OCI-LY1 (cell line): ENCODE measurements around the gene CENPC.
"Not testable (repeated sequence)": the region's sequence is repeated elsewhere in the genome, so short reads cannot be mapped to it uniquely, and the experiment has no call there.

Experiments
- H2AFZ ChIP-seq: fragments of 200-600 bp; sonication (generic), shearing (Covaris generic); 2 replicates; pipeline ENCODE4 v1.6.0; 2014; ENCODE audit warnings: antibody characterized with exemption, mild to moderate bottlenecking, low read length
- H3F3A ChIP-seq: fragments of 200-600 bp; sonication (generic), shearing (Covaris generic); 2 replicates; pipeline ENCODE4 v1.6.0; 2014; ENCODE audit warnings: mild to moderate bottlenecking, antibody characterized with exemption, low read length, moderate library complexity; ENCODE audit not compliant: insufficient read depth
- H3K27ac ChIP-seq: fragments of 200-600 bp; sonication (generic); 2 replicates; pipeline ENCODE4 v1.5.1; 2014; ENCODE audit warnings: low read length, mixed run types, mild to moderate bottlenecking, low read depth; ENCODE audit not compliant: poor library complexity, severe bottlenecking
- H3K27me3 ChIP-seq: fragments of 200-600 bp; sonication (generic); 2 replicates; pipeline ENCODE4 v1.6.0; 2014; ENCODE audit warnings: antibody characterized with exemption, mild to moderate bottlenecking, low read length, moderate library complexity; ENCODE audit not compliant: insufficient read depth
- H3K36me3 ChIP-seq: fragments of 200-600 bp; sonication (generic); 2 replicates; pipeline ENCODE4 v1.6.1; 2014; ENCODE audit warnings: mild to moderate bottlenecking, antibody characterized with exemption, low read length, moderate library complexity, mixed read lengths; ENCODE audit not compliant: insufficient read depth
- H3K4me1 ChIP-seq: fragments of 200-600 bp; sonication (generic); 2 replicates; pipeline ENCODE4 v1.5.1; 2014; ENCODE audit warnings: mild to moderate bottlenecking, low read length, moderate library complexity; ENCODE audit not compliant: insufficient read depth, severe bottlenecking
- H3K4me2 ChIP-seq: fragments of 200-600 bp; sonication (generic), shearing (Covaris generic); 2 replicates; pipeline ENCODE4 v1.6.1; 2014; ENCODE audit warnings: low read length
- H3K4me3 ChIP-seq: fragments of 200-600 bp; sonication (generic); 2 replicates; pipeline ENCODE4 v1.5.1; 2014; ENCODE audit warnings: low read length, low read depth, mild to moderate bottlenecking, mixed read lengths; ENCODE audit not compliant: poor library complexity, severe bottlenecking
- H3K79me2 ChIP-seq: fragments of 200-600 bp; shearing (Covaris generic); 2 replicates; pipeline ENCODE4 v1.6.1; 2016; ENCODE audit warnings: mixed run types, low read length, mixed read lengths; ENCODE audit not compliant: insufficient read depth
- H3K9ac ChIP-seq: fragments of 200-600 bp; sonication (generic), shearing (Covaris generic); 2 replicates; pipeline ENCODE4 v1.6.1; 2014; ENCODE audit warnings: mild to moderate bottlenecking, low read length, mixed read lengths
- H3K9me2 ChIP-seq: fragments of 200-600 bp; sonication (generic), shearing (Covaris generic); 2 replicates; pipeline ENCODE4 v1.6.1; 2014; ENCODE audit warnings: low read depth, mild to moderate bottlenecking, low read length, mixed read lengths
- H3K9me3 ChIP-seq: fragments of 200-600 bp; shearing (Covaris generic); 2 replicates; pipeline ENCODE4 v1.6.1; 2014; ENCODE audit warnings: low read length, mixed read lengths
- H4K20me1 ChIP-seq: fragments of 200-600 bp; sonication (generic), shearing (Covaris generic); 2 replicates; pipeline ENCODE4 v1.6.0; 2016; ENCODE audit warnings: mild to moderate bottlenecking, low read length; ENCODE audit not compliant: insufficient read depth
- CTCF ChIP-seq: fragments of 200-600 bp; sonication (generic), shearing (Covaris generic); IDR thresholded peaks from 2 replicates; pipeline ENCODE4 v1.5.1; 2017; ENCODE audit warnings: mild to moderate bottlenecking, antibody characterized with exemption, low read length, moderate library complexity, mixed read lengths
- EZH2 ChIP-seq: fragments of 200-600 bp; sonication (generic), shearing (Covaris generic); IDR thresholded peaks from 2 replicates; pipeline ENCODE4 v1.8.0; 2017; ENCODE audit warnings: borderline replicate concordance, mixed run types, mild to moderate bottlenecking, antibody characterized with exemption, low read length, moderate library complexity, mixed read lengths

CENPC gene

GRCh38 chr4:67447873-67448272 lies 97.4 kb downstream of the CENPC start:
- no peaks in the 10 kb centered on the region for H3K27me3 ChIP-seq
- H3K4me2 ChIP-seq, result no peak overlapping the region
- no peak overlapping the region for H3K27ac ChIP-seq
- no peak overlapping the region for H3K9ac ChIP-seq
- H3K9me3 ChIP-seq, result 0 out of 2 replicates have a peak, but pooled peaks cover 3% of the 10 kb centered on the region
- TF ChIP-seq CTCF (no peak), EZH2 (no peak)
- H3K36me3 ChIP-seq, result peaks cover 9% of the 10 kb centered on the region; the same call in 1 of the 2 replicates
- no peaks in the 10 kb centered on the region for H3F3A ChIP-seq
- no peaks in the 10 kb centered on the region for H3K79me2 ChIP-seq
- no peaks in the 10 kb centered on the region for H3K9me2 ChIP-seq
- no peak overlapping the region for H2AFZ ChIP-seq
- no peak overlapping the region for H3K4me3 ChIP-seq
- H3K4me1 ChIP-seq, result no peaks in the 10 kb centered on the region
- no peaks in the 10 kb centered on the region for H4K20me1 ChIP-seq

GRCh38 chr4:67446811-67447210 lies 98.5 kb downstream of the CENPC start:
- Histone ChIP-seq H3K4me3 (no peak overlapping the region), H3K79me2 (no peaks in the 10 kb centered on the region), H3F3A (no peaks in the 10 kb centered on the region), H3K36me3 (peaks cover 9% of the 10 kb centered on the region), H3K9ac (no peak overlapping the region), H3K4me2 (no peak overlapping the region), H3K27ac (no peak overlapping the region), H3K9me2 (no peaks in the 10 kb centered on the region), H3K4me1 (no peaks in the 10 kb centered on the region), H2AFZ (no peak overlapping the region), H3K27me3 (no peaks in the 10 kb centered on the region), H3K9me3 (0 out of 2 replicates have a peak, but pooled peaks cover 3% of the 10 kb centered on the region), H4K20me1 (no peaks in the 10 kb centered on the region)
- TF ChIP-seq EZH2 (no peak), CTCF (no peak)

- not testable (repeated sequence) for H3K27ac ChIP-seq, H3K9ac ChIP-seq, H3K4me3 ChIP-seq, H3K9me2 ChIP-seq, H3K27me3 ChIP-seq, H4K20me1 ChIP-seq, H3F3A ChIP-seq, H2AFZ ChIP-seq, H3K36me3 ChIP-seq, H3K9me3 ChIP-seq, H3K79me2 ChIP-seq, H3K4me1 ChIP-seq, H3K4me2 ChIP-seq
Measured at GRCh38 chr4:67445881-67446280, 99.4 kb downstream of the CENPC start.

GRCh38 chr4:67438975-67439374 lies 106.3 kb downstream of the CENPC start:
- Histone ChIP-seq H3K9me3 (no peaks in the 10 kb centered on the region), H3K4me3 (no peak overlapping the region), H3K4me1 (no peaks in the 10 kb centered on the region), H3F3A (no peaks in the 10 kb centered on the region), H3K36me3 (peaks cover 9% of the 10 kb centered on the region), H3K27ac (no peak overlapping the region), H3K4me2 (no peak overlapping the region), H4K20me1 (no peaks in the 10 kb centered on the region), H3K27me3 (no peaks in the 10 kb centered on the region), H2AFZ (no peak overlapping the region), H3K9ac (no peak overlapping the region), H3K79me2 (no peaks in the 10 kb centered on the region), H3K9me2 (no peaks in the 10 kb centered on the region)
- TF ChIP-seq EZH2 (no peak), CTCF (no peak)
